Body of pancreas (tissue), 4 donors: ENCODE data around the gene CHST10.

Experiments used
- POLR2A ChIP-seq, 3 donors: fragments of 450-650 bp; IDR thresholded peaks; one replicate each; pipeline ENCODE4 v1.6.1; 2016; ENCODE audit warnings: antibody characterized with exemption in 3 of 3, mild to moderate bottlenecking in 2 of 3
- TF ChIP-seq, protein P1 (sequence below), 7 experiments: fragments of 450-650 bp in 4 of 7; fragments of 200-600 bp in 3 of 7; sonication (generic) in 3 of 7; IDR thresholded peaks; one replicate each; pipeline ENCODE4 v1.5.1; 2016 to 2019; ENCODE audit warnings: antibody characterized with exemption in 7 of 7

GRCh38 chr2:100424277-100424875, 6.9 kb upstream of the CHST10 start:
- TF ChIP-seq, protein P1, sequence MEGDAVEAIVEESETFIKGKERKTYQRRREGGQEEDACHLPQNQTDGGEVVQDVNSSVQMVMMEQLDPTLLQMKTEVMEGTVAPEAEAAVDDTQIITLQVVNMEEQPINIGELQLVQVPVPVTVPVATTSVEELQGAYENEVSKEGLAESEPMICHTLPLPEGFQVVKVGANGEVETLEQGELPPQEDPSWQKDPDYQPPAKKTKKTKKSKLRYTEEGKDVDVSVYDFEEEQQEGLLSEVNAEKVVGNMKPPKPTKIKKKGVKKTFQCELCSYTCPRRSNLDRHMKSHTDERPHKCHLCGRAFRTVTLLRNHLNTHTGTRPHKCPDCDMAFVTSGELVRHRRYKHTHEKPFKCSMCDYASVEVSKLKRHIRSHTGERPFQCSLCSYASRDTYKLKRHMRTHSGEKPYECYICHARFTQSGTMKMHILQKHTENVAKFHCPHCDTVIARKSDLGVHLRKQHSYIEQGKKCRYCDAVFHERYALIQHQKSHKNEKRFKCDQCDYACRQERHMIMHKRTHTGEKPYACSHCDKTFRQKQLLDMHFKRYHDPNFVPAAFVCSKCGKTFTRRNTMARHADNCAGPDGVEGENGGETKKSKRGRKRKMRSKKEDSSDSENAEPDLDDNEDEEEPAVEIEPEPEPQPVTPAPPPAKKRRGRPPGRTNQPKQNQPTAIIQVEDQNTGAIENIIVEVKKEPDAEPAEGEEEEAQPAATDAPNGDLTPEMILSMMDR (IDR thresholded peaks at IDR 0.05) = no peak
- no peak for TF ChIP-seq POLR2A (IDR thresholded peaks at IDR 0.05)
